ENCODE measurements around the gene TMEM63C.

DNA sequence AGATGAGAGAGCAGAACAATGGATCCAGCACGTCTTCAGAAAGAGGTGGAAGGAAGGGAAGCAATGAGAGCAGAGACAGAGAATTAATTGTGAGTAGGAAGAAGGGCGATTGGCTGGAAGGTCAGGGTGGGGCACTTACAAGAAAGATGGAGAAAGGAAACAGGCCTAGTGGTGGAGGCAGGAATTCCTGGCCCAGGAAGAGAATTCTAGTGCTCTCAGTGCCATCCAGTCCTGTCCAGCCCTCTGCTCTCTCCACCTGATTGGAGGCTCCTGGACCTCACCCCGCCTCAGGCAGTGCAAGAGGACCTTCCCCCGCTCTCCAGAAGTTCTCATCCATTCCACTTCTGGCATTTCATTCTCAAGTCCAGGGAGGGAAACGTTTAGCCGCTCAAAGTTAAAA, 46.5 kb downstream of the TMEM63C start:
- no peak for TF ChIP-seq POLR2A (IDR thresholded peaks at IDR 0.05; ENCODE audit: low read length)
- no peak for TF ChIP-seq GATA1 (IDR thresholded peaks at IDR 0.05; ENCODE audit: low read depth, low read length)
